Measurements from ENCODE around the gene CLCNKA. TPM values are rescaled to one million over a fixed set of nuclear protein-coding genes. Genes with fewer than 3 reads are reported as not detected.
"Not testable (repeated sequence)": the region's sequence is repeated elsewhere in the genome, so short reads cannot be mapped to it uniquely, and the experiment has no call there.

CLCNKA gene
- total RNA-seq, 1 experiment from 2014 or later = 1.0 TPM

DNA sequence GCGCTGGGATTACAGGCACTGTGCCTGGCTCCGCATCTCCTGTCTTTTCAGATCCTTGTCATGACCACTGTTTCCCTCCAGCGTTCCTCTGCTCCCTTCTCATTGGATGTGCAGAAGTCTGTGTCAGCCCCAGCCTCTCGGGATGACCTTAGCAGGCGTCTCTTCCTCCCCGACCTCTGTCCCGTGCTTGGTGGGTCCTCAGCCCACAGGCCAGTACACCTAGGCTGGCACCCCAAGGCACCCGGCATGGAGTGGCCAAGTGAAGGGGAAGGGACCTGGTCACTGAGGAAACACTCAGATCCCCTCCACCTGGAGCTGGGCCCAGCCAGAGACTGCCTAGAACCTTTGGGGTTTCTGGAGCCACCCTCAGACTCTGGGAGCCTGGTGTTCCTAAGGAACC, 19.4 kb downstream of the CLCNKA start:
- CTCF ChIA-PET = no interaction called here
- no peaks in the 10 kb centered on the region for H3F3A ChIP-seq (ENCODE audit: insufficient read depth, low read depth)
- H3K4me1 ChIP-seq (replicated peaks; ENCODE audit: insufficient read depth) = no peaks in the 10 kb centered on the region
- no peaks in the 10 kb centered on the region for H3K9me3 ChIP-seq (ENCODE audit: insufficient read depth, low read depth)
- H3K9me2 ChIP-seq (ENCODE audit: insufficient read depth) = no peaks in the 10 kb centered on the region
- no peaks in the 10 kb centered on the region for H3K79me2 ChIP-seq (ENCODE audit: low read depth)
- no peak overlapping the region for H3K4me3 ChIP-seq
- POLR2A ChIA-PET (ENCODE audit: unreplicated experiment) = no interaction called here
- H3K27ac ChIP-seq = no peak overlapping the region
- no peaks in the 10 kb centered on the region for H4K20me1 ChIP-seq (ENCODE audit: insufficient read depth)
- H2AFZ ChIP-seq = no peak overlapping the region
- H3K27me3 ChIP-seq (ENCODE audit: insufficient read depth, low read depth) = no peaks in the 10 kb centered on the region
- no TSS peak for BruUV-seq (replicated peaks)
- no peak for DNase-seq
- no peak overlapping the region for H3K4me2 ChIP-seq
- no peak for TF ChIP-seq EZH2 (IDR thresholded peaks at IDR 0.05; ENCODE audit: low read depth)
- TF ChIP-seq CTCF (conservative IDR thresholded peaks at IDR 0.05) = no peak
- H3K36me3 ChIP-seq (ENCODE audit: low read depth) = no peaks in the 10 kb centered on the region
- intact Hi-C loops (cut with micrococcal nuclease; ENCODE audit: unreplicated experiment) = no loop called here

DNA sequence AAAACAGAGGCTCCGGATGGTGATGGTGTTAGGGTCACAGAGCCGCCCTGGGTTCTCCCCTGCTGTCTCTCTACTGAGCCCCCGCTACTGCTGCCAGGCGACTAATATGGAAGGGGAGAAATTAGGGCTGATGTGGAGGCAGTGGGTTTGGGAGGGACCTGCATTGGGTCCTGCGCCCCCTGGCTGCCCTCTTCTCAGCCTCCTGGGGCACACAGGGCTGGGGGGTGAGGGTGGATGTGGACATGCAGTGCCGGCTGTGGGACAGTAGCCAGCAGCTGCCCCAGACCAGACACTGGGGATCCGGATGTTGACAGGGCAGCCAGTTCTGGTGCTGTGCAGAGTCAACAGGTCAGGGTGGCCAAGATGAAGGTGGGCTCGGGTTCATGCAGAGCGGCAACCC, 20.3 kb downstream of the CLCNKA start:
- TF ChIP-seq CTCF (conservative IDR thresholded peaks at IDR 0.05) = no peak
- no peak for TF ChIP-seq EZH2 (IDR thresholded peaks at IDR 0.05; ENCODE audit: low read depth)
- Histone ChIP-seq H3K79me2 (ENCODE audit: low read depth) (no peaks in the 10 kb centered on the region), H3K4me1 (replicated peaks; ENCODE audit: insufficient read depth) (no peaks in the 10 kb centered on the region), H3F3A (ENCODE audit: insufficient read depth, low read depth) (no peaks in the 10 kb centered on the region), H3K27ac (no peak overlapping the region), H3K27me3 (ENCODE audit: insufficient read depth, low read depth) (no peaks in the 10 kb centered on the region), H3K36me3 (ENCODE audit: low read depth) (no peaks in the 10 kb centered on the region), H3K4me2 (no peak overlapping the region), H3K9me2 (ENCODE audit: insufficient read depth) (no peaks in the 10 kb centered on the region), H3K9me3 (ENCODE audit: insufficient read depth, low read depth) (no peaks in the 10 kb centered on the region), H4K20me1 (ENCODE audit: insufficient read depth) (no peaks in the 10 kb centered on the region), H2AFZ (no peak overlapping the region), H3K4me3 (no peak overlapping the region)
- DNase-seq = no peak
- BruUV-seq (replicated peaks) = no TSS peak
- intact Hi-C loops (cut with micrococcal nuclease; ENCODE audit: unreplicated experiment) = no loop called here
- ChIA-PET POLR2A (ENCODE audit: unreplicated experiment) (no interaction called here), CTCF (no interaction called here)

DNA sequence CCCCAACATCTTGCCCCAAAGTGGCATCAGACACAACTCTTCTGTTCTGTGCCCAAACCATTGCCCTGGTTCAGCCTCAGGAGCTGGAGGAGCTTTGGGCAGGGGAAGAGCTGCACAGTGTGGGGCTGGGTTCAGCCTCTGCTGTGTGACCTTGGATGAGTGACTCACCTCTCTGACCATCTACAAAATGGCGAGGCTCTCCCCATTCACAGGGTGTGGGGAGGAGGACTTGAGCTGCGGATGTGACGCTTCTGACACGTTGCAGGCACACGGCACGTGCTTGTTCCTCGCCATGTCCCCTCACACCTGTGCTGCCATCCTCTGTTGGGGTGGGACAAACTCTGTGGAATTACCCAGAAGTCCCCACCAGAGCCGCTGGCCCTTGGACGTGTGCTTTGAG, 20.8 kb downstream of the CLCNKA start:
- DNase-seq; H3K27ac ChIP-seq; H3K27me3 ChIP-seq (ENCODE audit: insufficient read depth, low read depth); intact Hi-C loops (cut with micrococcal nuclease; ENCODE audit: unreplicated experiment); H3K79me2 ChIP-seq (ENCODE audit: low read depth); BruUV-seq (replicated peaks); H3K36me3 ChIP-seq (ENCODE audit: low read depth); H3K9me2 ChIP-seq (ENCODE audit: insufficient read depth); H3F3A ChIP-seq (ENCODE audit: insufficient read depth, low read depth); H3K4me1 ChIP-seq (replicated peaks; ENCODE audit: insufficient read depth); POLR2A ChIA-PET (ENCODE audit: unreplicated experiment); CTCF ChIA-PET; H2AFZ ChIP-seq; H4K20me1 ChIP-seq (ENCODE audit: insufficient read depth); H3K4me2 ChIP-seq; H3K4me3 ChIP-seq; H3K9me3 ChIP-seq (ENCODE audit: insufficient read depth, low read depth): not testable (repeated sequence)

GRCh38 chr1:16043521-16043920, 21.7 kb downstream of the CLCNKA start, which contains the start of gene CLCNKB:
Gene CLCNKB (plus strand): TSS chr1:16043782. CDS start chr1:16044493, 711 bp downstream.
- Histone ChIP-seq H2AFZ (no peak within 1 kb of the TSS), H4K20me1 (ENCODE audit: insufficient read depth) (no peaks in the 10 kb centered on the region), H3K9me2 (ENCODE audit: insufficient read depth) (no peaks in the 10 kb centered on the region), H3K9me3 (ENCODE audit: insufficient read depth, low read depth) (no peaks in the 10 kb centered on the region), H3K4me2 (no peak within 1 kb of the TSS), H3F3A (ENCODE audit: insufficient read depth, low read depth) (no peaks in the 10 kb centered on the region), H3K4me3 (no peak within 1 kb of the TSS), H3K27ac (no peak within 1 kb of the TSS), H3K27me3 (ENCODE audit: insufficient read depth, low read depth) (no peaks in the 10 kb centered on the region), H3K79me2 (ENCODE audit: low read depth) (no peaks in the 10 kb centered on the region), H3K36me3 (ENCODE audit: low read depth) (no peaks in the 10 kb centered on the region), H3K4me1 (replicated peaks; ENCODE audit: insufficient read depth) (no peaks in the 10 kb centered on the region)
- intact Hi-C loops (cut with micrococcal nuclease; ENCODE audit: unreplicated experiment) = no loop called here
- no TSS peak for BruUV-seq (replicated peaks)
- DNase-seq = no peak
- TF ChIP-seq EZH2 (IDR thresholded peaks at IDR 0.05; ENCODE audit: low read depth) (no peak), CTCF (conservative IDR thresholded peaks at IDR 0.05) (no peak)
- ChIA-PET POLR2A (ENCODE audit: unreplicated experiment) (no interaction called here), CTCF (no interaction called here)
